ENCODE measurements around the gene LBR.

DNA sequence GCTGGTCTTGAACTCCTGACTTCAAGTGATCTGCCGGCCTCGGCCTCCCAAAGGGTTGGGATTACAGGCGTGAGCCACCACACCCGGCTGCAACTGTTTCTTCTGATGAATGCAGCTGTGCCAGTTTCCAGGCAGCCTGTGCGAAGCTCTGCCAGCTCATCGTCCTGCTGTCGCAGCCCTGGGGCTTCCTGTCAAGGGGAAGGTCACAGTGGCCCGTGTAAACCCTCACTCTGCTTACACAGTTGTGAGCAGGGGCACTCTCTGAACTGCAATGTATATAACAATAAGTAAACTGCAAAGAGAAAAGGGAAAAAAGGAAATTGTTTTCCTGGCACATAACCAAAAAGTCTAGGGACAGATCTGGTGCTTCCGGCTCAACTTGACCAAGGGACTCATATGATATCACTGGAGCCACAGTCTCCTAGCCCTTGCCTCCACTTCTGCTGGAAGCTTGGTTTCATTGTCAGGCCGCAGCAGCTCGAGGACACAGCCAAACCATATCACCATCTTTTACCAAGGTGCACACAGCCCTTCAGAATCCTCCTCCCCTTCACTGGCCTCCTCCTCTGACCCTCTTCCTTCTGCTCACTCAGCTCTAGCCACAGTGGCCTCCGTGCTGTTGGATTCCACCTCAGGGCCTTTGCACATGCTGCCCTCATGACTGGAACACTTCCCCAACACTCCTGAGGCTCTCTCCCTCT is 22.8 kb upstream of the LBR start:
- TF ChIP-seq POLR2AphosphoS5 (IDR thresholded peaks at IDR 0.05; ENCODE audit: insufficient read depth in 1 of 2, low read depth in 1 of 2): peak in 1 of 2 donors; percentile 37
- no peak for TF ChIP-seq POLR2A (IDR thresholded peaks at IDR 0.05)
- TF ChIP-seq, protein P1, sequence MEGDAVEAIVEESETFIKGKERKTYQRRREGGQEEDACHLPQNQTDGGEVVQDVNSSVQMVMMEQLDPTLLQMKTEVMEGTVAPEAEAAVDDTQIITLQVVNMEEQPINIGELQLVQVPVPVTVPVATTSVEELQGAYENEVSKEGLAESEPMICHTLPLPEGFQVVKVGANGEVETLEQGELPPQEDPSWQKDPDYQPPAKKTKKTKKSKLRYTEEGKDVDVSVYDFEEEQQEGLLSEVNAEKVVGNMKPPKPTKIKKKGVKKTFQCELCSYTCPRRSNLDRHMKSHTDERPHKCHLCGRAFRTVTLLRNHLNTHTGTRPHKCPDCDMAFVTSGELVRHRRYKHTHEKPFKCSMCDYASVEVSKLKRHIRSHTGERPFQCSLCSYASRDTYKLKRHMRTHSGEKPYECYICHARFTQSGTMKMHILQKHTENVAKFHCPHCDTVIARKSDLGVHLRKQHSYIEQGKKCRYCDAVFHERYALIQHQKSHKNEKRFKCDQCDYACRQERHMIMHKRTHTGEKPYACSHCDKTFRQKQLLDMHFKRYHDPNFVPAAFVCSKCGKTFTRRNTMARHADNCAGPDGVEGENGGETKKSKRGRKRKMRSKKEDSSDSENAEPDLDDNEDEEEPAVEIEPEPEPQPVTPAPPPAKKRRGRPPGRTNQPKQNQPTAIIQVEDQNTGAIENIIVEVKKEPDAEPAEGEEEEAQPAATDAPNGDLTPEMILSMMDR (IDR thresholded peaks at IDR 0.05): no peak
